SH-SY5Y (cell line): ENCODE results near the gene FSCN2.

Experiments used
- GATA2 ChIP-seq: IDR thresholded peaks from 2 replicates; pipeline ENCODE4 v1.6.1; 2011; ENCODE audit warnings: mild to moderate bottlenecking, low read depth, low read length
- GATA3 ChIP-seq: IDR thresholded peaks from 2 replicates; pipeline ENCODE4 v1.6.1; 2011; ENCODE audit warnings: low read depth, mild to moderate bottlenecking, low read length, moderate library complexity

FSCN2 gene

GRCh38 chr17:81536299-81537290 lies 8.4 kb downstream of the FSCN2 start:
- TF ChIP-seq GATA2: 0 out of 2 replicates have a peak, but pooled peaks have one; percentile 55
- TF ChIP-seq GATA3: no peak

DNA sequence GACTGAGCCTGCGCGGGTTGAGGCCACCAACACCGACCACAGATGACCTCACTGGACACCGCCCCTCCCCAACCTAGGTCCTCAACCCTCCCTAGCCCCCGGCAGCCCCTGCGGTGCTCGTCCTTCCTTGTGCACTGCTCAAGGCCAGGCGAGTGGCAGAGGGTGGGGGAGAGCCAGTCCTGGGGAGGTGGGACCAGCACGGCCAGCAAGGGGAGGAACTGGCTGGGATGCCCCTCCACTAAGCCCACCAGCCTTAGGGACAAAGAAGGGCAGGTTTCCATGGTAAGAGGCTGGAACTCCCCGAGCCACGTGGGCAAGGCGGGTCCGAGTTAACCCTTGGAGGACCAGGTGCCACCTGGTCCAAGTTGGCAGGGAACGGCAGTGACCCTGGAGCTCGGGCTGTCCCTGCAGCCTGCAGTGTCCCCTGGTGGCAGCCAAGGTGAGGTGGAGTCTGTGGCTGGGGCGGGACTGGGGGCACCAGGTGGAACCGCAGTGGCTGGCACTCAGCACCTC lies 9.2 kb downstream of the FSCN2 start:
- TF ChIP-seq GATA2 (no peak), GATA3 (no peak)

- TF ChIP-seq GATA3: no peak
- TF ChIP-seq GATA2: no peak
These were observed 9.8 kb downstream of the FSCN2 start for GRCh38 chr17:81537856-81538555.

DNA sequence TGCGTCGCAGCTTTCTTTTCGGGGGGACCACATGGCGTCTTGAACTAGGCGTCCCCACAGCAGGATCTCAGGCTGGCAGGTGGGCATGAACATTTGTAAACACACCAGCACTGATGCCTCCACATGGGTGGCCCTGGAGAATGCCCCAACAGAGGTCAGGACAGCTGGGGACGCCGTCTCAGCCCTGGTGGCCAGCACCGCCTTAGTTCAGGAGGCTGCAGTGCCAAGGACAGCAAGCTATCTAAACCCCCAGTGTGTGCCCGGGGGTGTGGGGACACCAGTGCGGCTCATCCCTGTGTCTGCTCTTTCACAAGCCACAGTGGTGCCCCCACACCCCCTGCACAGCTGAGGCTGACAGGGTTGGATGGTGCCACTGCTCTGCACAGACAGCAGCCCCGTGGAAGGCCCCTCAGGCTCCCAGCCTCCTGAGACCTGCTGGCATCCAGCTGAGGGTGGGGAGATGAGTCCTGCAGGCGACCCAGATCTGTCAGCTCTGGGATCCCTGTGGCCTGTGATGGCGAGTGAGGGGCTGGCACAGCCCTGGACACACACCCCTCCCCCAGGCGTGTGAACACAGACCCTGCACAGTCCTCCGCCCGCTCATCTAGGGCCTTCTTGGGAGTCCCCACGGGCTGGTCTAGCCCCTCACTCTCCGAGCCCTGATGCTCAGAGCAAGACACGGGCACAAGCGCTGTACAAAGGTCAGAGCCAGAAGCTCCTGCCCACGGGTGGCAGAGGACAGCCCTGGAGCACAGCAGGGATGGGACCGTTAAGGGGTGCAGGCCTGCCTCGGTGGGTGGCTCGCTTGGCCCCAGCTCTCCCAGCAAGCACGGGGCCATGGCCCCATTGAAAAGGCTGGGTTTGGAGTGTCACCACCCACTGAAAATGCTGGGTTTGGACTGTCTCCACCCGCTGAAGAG lies 10.7 kb downstream of the FSCN2 start:
- TF ChIP-seq GATA3: no peak
- no peak for TF ChIP-seq GATA2

DNA sequence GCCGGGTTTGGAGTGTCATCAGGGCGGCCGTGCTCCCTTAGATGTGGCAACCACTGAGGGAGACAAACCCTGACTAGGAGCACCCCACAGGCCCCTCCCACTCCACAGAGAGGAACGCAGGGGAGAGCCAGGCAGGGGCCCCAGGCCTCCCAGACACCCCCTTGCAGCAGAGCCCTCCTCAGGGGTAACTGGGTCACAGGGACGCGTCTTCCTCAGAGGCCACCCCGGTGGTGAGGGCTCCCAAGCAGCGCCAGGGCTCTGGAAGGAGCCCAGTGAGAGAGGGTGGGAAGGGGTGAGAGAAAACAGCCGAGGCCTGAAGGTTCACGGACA lies 11.4 kb downstream of the FSCN2 start:
- no peak for TF ChIP-seq GATA2
- TF ChIP-seq GATA3: no peak

GRCh38 chr17:81539961-81540675 lies 11.9 kb downstream of the FSCN2 start:
- no peak for TF ChIP-seq GATA3
- TF ChIP-seq GATA2: no peak

DNA sequence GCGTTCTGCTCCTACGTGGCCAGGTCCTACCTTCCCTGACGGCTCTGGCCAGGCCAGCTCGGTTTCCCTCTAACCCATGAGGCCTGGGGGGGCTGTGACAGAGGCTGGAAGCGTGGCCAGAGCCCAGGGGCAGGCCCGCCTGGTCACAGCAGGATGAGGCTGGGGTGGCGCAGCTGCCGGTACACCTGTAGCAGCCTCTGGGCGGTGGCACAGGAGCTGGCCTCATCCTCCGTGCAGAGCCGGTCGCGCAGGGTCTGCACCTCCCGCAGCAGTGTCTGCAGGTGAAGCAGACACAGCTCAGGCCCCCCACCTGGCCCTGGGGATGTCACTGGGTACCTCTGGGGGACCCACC lies 12.5 kb downstream of the FSCN2 start:
- TF ChIP-seq GATA3: no peak
- TF ChIP-seq GATA2: no peak

DNA sequence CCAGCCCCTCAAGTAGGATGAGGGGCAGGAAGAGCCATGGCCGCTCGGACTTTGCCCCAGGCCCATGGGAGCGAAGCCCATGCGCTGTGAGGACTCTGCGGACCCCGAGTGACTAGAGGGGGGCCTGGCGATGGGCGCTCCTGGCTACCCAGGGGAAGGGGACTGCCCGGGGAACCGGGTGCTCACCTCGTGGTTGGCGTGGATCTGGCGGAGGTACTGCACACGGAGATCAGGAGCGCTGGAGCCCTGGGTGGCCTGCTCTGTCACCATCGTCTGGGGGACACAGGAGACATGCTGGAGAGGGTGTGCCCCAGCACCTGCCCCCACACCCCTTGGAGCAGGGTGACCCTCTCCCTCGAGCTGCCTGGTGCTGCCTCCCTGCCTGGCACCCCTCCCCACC lies 12.9 kb downstream of the FSCN2 start:
- TF ChIP-seq GATA2 (no peak), GATA3 (no peak)

- no peak for TF ChIP-seq GATA3
- TF ChIP-seq GATA2: no peak
These were observed 14.5 kb downstream of the FSCN2 start for GRCh38 chr17:81542431-81543338.

GRCh38 chr17:81543339-81543675 lies 15.1 kb downstream of the FSCN2 start:
- TF ChIP-seq GATA2 (no peak), GATA3 (no peak)

DNA sequence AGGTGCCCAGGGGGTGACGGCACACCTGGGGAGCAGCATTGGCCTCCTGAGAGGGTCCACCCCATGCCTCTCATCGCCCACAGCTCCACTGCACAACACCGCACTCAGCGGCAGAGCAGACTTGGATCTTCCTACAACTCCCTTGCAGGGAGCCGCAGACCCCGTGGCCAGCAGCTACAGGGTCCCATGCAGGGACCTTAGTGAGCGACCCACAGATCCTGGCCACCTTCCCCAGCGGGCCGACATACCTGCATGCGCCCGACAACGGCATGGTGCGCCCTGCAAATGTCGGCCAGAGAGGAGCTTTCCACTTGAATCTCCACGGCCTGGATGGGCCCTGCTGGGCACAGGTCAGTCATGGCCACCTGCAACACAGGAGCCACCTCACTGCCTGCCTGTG lies 15.6 kb downstream of the FSCN2 start:
- TF ChIP-seq GATA2: no peak
- TF ChIP-seq GATA3: no peak

DNA sequence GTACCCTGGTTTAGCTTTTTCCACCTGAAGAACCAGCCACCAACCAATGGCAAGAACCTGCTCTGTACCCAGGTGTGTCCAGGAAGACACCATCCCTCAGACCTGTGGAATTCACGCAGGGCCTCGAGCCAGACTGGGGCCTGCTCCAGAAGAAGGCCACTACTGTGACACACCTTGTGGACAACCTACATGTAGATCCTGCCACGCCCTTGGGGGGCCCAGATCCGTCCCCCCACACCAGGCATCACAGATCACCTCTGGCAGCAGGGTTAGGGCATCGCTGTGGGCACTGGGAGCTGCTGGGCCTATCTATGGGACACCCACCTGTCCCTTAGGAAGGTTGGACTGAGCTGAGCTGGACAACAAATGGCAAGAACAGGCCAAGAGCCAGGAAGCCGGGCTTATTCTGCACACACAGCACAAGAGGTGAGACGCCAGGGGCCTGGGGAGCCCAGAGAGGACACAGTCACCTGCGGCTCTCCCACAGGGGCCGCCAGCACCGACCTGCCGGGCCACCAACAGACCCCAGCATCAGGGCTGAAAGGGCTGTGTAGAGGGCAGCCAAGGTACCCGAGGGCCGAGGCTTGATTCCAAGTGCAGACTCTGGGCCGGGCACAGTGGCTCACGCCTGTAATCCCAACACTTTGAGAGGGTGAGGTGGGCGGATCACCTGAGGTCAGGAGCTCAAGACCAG lies 16.3 kb downstream of the FSCN2 start:
- TF ChIP-seq GATA3: no peak
- no peak for TF ChIP-seq GATA2
